Smooth muscle cell (in vitro differentiated cells): Measurements from ENCODE around the gene PDGFB. TPM values are rescaled to one million over a fixed set of nuclear protein-coding genes. Genes with fewer than 3 reads are reported as not detected.

ENCODE experiments used
- DNase-seq: peaks from one replicate; lab custom pipeline; 2025; ENCODE audit not compliant: unreplicated experiment; lab: John Stamatoyannopoulos, UW
- H2AFZ ChIP-seq: fragments of 200-600 bp; sonication (generic); 2 replicates; pipeline ENCODE4 v1.6.0; 2016; ENCODE audit warnings: antibody characterized with exemption, low read depth, mild to moderate bottlenecking
- H3F3A ChIP-seq: fragments of 200-600 bp; sonication (generic); 2 replicates; pipeline ENCODE4 v1.6.0; 2017; ENCODE audit warnings: antibody characterized with exemption, low read depth
- H3K27ac ChIP-seq: fragments of 200-600 bp; sonication (generic); 2 replicates; pipeline ENCODE4 v1.5.1; 2016; ENCODE audit warnings: low read depth, mild to moderate bottlenecking
- H3K27me3 ChIP-seq: fragments of 200-600 bp; sonication (generic); 2 replicates; pipeline ENCODE4 v1.6.1; 2016; ENCODE audit warnings: low read depth, mild to moderate bottlenecking
- H3K36me3 ChIP-seq: fragments of 200-600 bp; sonication (generic); 2 replicates; pipeline ENCODE4 v1.5.1; 2016; ENCODE audit warnings: low read depth
- H3K4me1 ChIP-seq: fragments of 200-600 bp; sonication (generic); 2 replicates; pipeline ENCODE4 v1.5.1; 2016; ENCODE audit warnings: low read depth
- H3K4me2 ChIP-seq: fragments of 200-600 bp; sonication (generic); 2 replicates; pipeline ENCODE4 v1.6.0; 2016; ENCODE audit warnings: mild to moderate bottlenecking
- H3K4me3 ChIP-seq: fragments of 200-600 bp; sonication (generic); 2 replicates; pipeline ENCODE4 v1.5.1; 2016; ENCODE audit warnings: mild to moderate bottlenecking
- H3K79me2 ChIP-seq: fragments of 200-600 bp; sonication (generic); 2 replicates; pipeline ENCODE4 v1.6.0; 2016; ENCODE audit warnings: low read depth, mild to moderate bottlenecking
- H3K9ac ChIP-seq: fragments of 200-600 bp; sonication (generic); 2 replicates; pipeline ENCODE4 v1.6.0; 2016; ENCODE audit warnings: low read depth
- H3K9me3 ChIP-seq: fragments of 200-600 bp; sonication (generic); replicated peaks from 2 replicates; pipeline ENCODE4 v1.5.1; 2016; ENCODE audit warnings: low read depth
- H4K20me1 ChIP-seq: fragments of 200-600 bp; sonication (generic); 2 replicates; pipeline ENCODE4 v1.6.0; 2016; ENCODE audit warnings: low read depth
- CTCF ChIP-seq: fragments of 200-600 bp; sonication (generic); IDR thresholded peaks from 2 replicates; pipeline ENCODE4 v1.5.1; 2017; ENCODE audit warnings: borderline replicate concordance, mild to moderate bottlenecking, antibody characterized with exemption; ENCODE audit not compliant: insufficient read depth, poor library complexity, severe bottlenecking
- WGBS: methylation state at CpG from one replicate; pipeline ENCODE4 v1.1.7; 2016; ENCODE audit warnings: low lambda C conversion rate; 5-methylcytosine and 5-hydroxymethylcytosine counted together
- polyA plus RNA-seq: library from polyadenylated mRNA; unstranded; fragments of >200 nt; fragmentation: Nextera tagmentation; extraction: Ambion mirVana; gene quantifications from 2 replicates; pipeline ENCODE4 v1.2.1, GENCODE V29; 2016
- total RNA-seq: library from RNA; depleted of rRNA; stranded (reverse); fragments of >200 nt; gene quantifications from 2 replicates; pipeline ENCODE4 v1.2.3, GENCODE V29; 2014

The PDGFB gene
- total and polyA plus RNA-seq, 2 experiments from 2014 or later, result 0.31 to 2.1 TPM

- WGBS, result 79% methylated on average over 12 of the region's 12 CpGs
- H3K27me3 ChIP-seq, result peaks cover 28% of the 10 kb centered on the region
Observed at GRCh38 chr22:39238966-39239505, 5.7 kb downstream of the PDGFB start.

GRCh38 chr22:39238561-39238960 lies 6.2 kb downstream of the PDGFB start:
- H3K79me2 ChIP-seq, result no peaks in the 10 kb centered on the region
- H3K4me2 ChIP-seq, result no peak overlapping the region
- peaks cover 24% of the 10 kb centered on the region for H3K27me3 ChIP-seq
- WGBS, result 87% methylated on average over 8 of the region's 8 CpGs
- DNase-seq, result no peak
- no peak overlapping the region for H3K4me3 ChIP-seq
- H3K9me3 ChIP-seq, result no peaks in the 10 kb centered on the region
- H3K9ac ChIP-seq, result no peak overlapping the region
- peaks cover 36% of the 10 kb centered on the region for H3K4me1 ChIP-seq
- TF ChIP-seq CTCF, result no peak
- no peak overlapping the region for H2AFZ ChIP-seq
- no peak overlapping the region for H3K27ac ChIP-seq
- no peaks in the 10 kb centered on the region for H3F3A ChIP-seq
- no peaks in the 10 kb centered on the region for H3K36me3 ChIP-seq
- no peaks in the 10 kb centered on the region for H4K20me1 ChIP-seq

More at GRCh38 chr22:39238966-39239505, 5.7 kb downstream of the PDGFB start:
- Histone ChIP-seq H3K27ac (no peak overlapping the region), H3K9me3 (no peaks in the 10 kb centered on the region), H3K4me3 (no peak overlapping the region), H3K36me3 (no peaks in the 10 kb centered on the region), H3K79me2 (no peaks in the 10 kb centered on the region), H3K4me1 (peaks cover 36% of the 10 kb centered on the region), H3K9ac (no peak overlapping the region), H3K4me2 (no peak overlapping the region), H2AFZ (no peak overlapping the region), H3F3A (no peaks in the 10 kb centered on the region), H4K20me1 (no peaks in the 10 kb centered on the region)
- DNase-seq, result no peak
- TF ChIP-seq CTCF, result no peak

GRCh38 chr22:39238101-39238466 lies 6.7 kb downstream of the PDGFB start:
- Histone ChIP-seq H3K9me3 (no peaks in the 10 kb centered on the region), H3F3A (no peaks in the 10 kb centered on the region), H3K36me3 (no peaks in the 10 kb centered on the region), H3K4me3 (no peak overlapping the region), H3K79me2 (no peaks in the 10 kb centered on the region), H2AFZ (no peak overlapping the region), H4K20me1 (no peaks in the 10 kb centered on the region), H3K4me2 (no peak overlapping the region), H3K27me3 (peaks cover 19% of the 10 kb centered on the region), H3K27ac (no peak overlapping the region), H3K9ac (no peak overlapping the region), H3K4me1 (peaks cover 34% of the 10 kb centered on the region)
- no peak for TF ChIP-seq CTCF
- no peak for DNase-seq
- 90% methylated on average over 5 of the region's 5 CpGs for WGBS
